Lower leg skin (tissue), 4 donors: ENCODE data around the gene GPC3. TPM values are rescaled to one million over a fixed set of nuclear protein-coding genes. Genes with fewer than 3 reads are reported as not detected.

Source experiments
- DNase-seq, 2 donors: peaks; one replicate each; pipeline ENCODE4 v3.0.0-alpha.2; 2019; ENCODE audit warnings: low spot score in 2 of 2
- H3K4me3 ChIP-seq: fragments of 200-600 bp; sonication (generic); 2 replicates; pipeline ENCODE4 v1.5.1; 2017; ENCODE audit warnings: mild to moderate bottlenecking, low read depth; ENCODE audit not compliant: poor library complexity, severe bottlenecking
- POLR2A ChIP-seq, 2 donors: fragments of 450-650 bp; IDR thresholded peaks; one replicate each; pipeline ENCODE4 v1.6.1; 2016 to 2017; ENCODE audit warnings: antibody characterized with exemption in 2 of 2, mild to moderate bottlenecking in 1 of 2, moderate library complexity in 1 of 2
- WGBS, 2 donors: methylation state at CpG; one replicate each; pipeline ENCODE4 v1.1.5; 2018; 5-methylcytosine and 5-hydroxymethylcytosine counted together
- intact Hi-C: fragments of 100-400 bp; cut with DNase I; formaldehyde crosslinking; loops from one replicate; pipeline ENCODE4 v1.15.0; 2023; ENCODE audit warnings: low total_unique reads
- total RNA-seq, 4 donors: library from RNA; depleted of rRNA; stranded (reverse); fragments of >200 nt; gene quantifications; one replicate each; pipeline ENCODE4 v1.1.0, GENCODE V29; 2016
- TF ChIP-seq, protein P1 (sequence below), 3 donors: fragments of 450-650 bp; IDR thresholded peaks; one replicate each; pipeline ENCODE4 v1.5.1; 2016; ENCODE audit warnings: antibody characterized with exemption in 3 of 3, mild to moderate bottlenecking in 3 of 3, moderate library complexity in 2 of 3

Gene GPC3
- total RNA-seq, 4 donors from 2014 or later = 10.4 to 24.4 (median 14.7) TPM

GRCh38 chrX:133859860-133860259 is 125.5 kb downstream of the GPC3 start:
- peak in 1 of 2 donors; percentile 29 for DNase-seq
- H3K4me3 ChIP-seq = no peak overlapping the region
- TF ChIP-seq, protein P1, sequence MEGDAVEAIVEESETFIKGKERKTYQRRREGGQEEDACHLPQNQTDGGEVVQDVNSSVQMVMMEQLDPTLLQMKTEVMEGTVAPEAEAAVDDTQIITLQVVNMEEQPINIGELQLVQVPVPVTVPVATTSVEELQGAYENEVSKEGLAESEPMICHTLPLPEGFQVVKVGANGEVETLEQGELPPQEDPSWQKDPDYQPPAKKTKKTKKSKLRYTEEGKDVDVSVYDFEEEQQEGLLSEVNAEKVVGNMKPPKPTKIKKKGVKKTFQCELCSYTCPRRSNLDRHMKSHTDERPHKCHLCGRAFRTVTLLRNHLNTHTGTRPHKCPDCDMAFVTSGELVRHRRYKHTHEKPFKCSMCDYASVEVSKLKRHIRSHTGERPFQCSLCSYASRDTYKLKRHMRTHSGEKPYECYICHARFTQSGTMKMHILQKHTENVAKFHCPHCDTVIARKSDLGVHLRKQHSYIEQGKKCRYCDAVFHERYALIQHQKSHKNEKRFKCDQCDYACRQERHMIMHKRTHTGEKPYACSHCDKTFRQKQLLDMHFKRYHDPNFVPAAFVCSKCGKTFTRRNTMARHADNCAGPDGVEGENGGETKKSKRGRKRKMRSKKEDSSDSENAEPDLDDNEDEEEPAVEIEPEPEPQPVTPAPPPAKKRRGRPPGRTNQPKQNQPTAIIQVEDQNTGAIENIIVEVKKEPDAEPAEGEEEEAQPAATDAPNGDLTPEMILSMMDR (IDR thresholded peaks at IDR 0.05) = no peak
- no peak for TF ChIP-seq POLR2A (IDR thresholded peaks at IDR 0.05)
- 38 to 47% methylated on average over 7 of the region's 7 CpGs for WGBS, 2 donors
- intact Hi-C loops = no loop called here

DNA sequence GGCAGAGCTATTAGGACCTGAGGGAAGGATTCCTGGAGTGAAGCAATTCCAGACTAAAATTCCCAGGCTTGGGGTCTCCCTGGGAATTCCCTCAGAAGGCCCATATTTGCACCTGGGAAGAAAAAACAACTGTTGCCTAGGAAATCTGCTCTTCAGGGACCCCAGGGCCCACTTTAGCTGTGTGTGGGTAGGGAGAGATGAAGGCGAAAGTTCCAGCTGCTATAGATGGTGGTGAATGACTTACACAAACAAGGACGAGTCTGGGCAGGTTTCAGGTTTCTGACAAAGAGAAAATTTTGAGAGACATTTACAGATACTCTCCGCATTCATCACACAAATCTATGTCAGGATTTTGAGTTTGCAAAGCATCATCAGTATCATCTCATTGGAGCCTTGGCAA is 126.1 kb downstream of the GPC3 start:
- no peak overlapping the region for H3K4me3 ChIP-seq
- 48 to 56% methylated on average over 3 of the region's 3 CpGs for WGBS, 2 donors
- intact Hi-C loops = no loop called here

DNA sequence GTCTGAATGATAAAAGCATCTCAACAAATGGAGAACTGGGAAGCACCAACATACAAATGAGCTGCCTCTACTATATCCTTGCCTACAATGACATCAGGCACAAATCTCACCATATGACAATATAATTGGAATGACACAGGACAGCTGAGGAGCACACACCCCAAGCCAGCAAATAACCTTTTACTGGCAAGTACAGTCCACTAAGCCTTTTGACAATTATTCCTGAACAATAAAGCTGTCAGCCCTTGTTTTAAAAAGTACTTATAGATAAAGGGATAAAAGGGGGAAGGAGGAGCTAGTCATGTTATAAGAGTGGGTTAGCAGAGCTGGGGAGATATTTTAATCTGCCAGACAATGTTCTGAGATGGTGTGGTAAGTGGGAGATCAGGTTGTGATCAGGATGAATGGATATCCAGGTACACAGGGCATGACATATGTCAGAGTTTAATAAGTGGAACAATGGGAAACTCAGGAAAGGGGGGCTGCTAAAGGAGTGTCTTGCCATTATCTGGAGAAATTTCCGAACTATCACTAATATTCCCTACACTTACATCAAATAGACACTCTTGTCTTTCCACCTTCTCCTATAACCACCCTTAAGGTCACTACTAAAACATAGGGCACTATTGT is 127.6 kb downstream of the GPC3 start:
- no peak for DNase-seq
- H3K4me3 ChIP-seq = no peak overlapping the region
- intact Hi-C loops = no loop called here
- 74 to 89% methylated on average over 1 of the region's 1 CpG for WGBS, 2 donors
- TF ChIP-seq POLR2A (IDR thresholded peaks at IDR 0.05) = no peak
- TF ChIP-seq, protein P1 (IDR thresholded peaks at IDR 0.05) = no peak

More for the DNA sequence above, 126.1 kb downstream of the GPC3 start:
- TF ChIP-seq, protein P1 (IDR thresholded peaks at IDR 0.05) = no peak
- TF ChIP-seq POLR2A (IDR thresholded peaks at IDR 0.05) = no peak
- no peak for DNase-seq

DNA sequence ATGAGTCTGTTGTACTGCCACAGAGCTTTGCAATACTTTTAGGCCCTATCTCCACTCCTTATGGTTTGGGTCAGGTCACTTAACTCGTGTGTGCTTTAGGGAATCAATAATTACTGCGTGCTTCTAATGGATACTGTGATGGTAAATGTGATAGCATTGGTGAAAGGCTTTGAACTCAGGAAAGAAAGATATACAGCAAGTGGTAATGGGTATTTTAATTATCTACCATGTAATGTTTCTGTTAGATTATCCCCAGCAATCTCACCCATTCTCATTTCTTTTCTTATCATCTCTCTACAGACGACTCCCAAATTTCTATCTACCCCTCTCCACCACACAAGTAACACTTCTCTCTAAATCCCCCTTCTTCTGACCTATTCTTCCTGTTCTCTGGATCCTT is 128.6 kb downstream of the GPC3 start:
- WGBS, 2 donors = 64 to 92% methylated on average over 3 of the region's 3 CpGs
- TF ChIP-seq, protein P1 (IDR thresholded peaks at IDR 0.05) = no peak
- TF ChIP-seq POLR2A (IDR thresholded peaks at IDR 0.05) = no peak
- H3K4me3 ChIP-seq = no peak overlapping the region
- intact Hi-C loops = no loop called here
- DNase-seq = no peak

DNA sequence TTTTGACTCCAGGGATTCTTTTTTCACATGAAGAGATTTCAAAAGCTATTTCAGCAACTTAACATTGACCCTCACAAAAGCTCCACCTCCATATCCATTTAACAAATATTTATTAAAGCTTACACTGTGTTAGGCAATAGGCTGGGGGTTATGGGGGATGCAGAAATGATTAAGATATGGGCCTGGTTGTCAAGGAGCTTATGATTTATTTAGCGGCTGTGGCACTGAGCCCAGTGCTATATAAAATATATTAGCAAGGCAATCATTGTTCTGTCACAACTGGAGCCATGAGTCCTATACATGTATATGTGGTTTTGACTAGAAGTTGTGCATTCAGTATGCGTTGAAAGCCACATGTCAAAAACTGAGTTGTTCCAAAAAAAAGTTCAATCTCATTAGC is 131.1 kb downstream of the GPC3 start:
- intact Hi-C loops = no loop called here
- no peak overlapping the region for H3K4me3 ChIP-seq
- 79% methylated on average over 2 of the region's 2 CpGs for WGBS, 2 donors
- no peak for TF ChIP-seq POLR2A (IDR thresholded peaks at IDR 0.05)
- TF ChIP-seq, protein P1 (IDR thresholded peaks at IDR 0.05) = no peak
- no peak for DNase-seq

DNA sequence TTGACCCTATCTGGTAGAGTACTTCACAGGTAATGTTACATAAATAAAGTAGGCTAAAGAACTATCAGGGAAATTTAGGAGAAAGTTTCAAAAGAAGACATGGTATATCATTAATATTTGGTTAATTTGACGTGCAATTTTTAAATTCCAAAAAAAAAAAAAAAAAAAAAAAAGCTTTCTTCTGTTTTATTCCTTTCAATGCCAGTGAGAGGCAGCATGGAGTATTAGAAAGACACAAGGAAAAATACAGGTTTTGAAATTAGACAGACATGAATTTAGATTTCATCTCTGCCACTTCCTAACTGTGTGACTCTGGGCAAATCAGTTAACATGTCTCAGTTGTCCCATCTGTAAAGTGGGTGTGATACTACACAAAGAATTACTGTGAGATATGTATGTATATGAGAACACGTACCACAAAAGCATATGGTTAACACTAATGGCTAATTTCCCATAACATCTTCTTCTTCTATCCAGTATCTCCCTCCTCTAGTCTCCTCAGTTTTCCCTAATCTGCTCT is 132.5 kb downstream of the GPC3 start:
- no peak for DNase-seq
- intact Hi-C loops = no loop called here
- no peak overlapping the region for H3K4me3 ChIP-seq
- whole genome bisulfite sequencing, 2 donors = 58 to 71% methylated on average over 2 of the region's 2 CpGs
- no peak for TF ChIP-seq POLR2A (IDR thresholded peaks at IDR 0.05)
- TF ChIP-seq, protein P1 (IDR thresholded peaks at IDR 0.05) = no peak
